ENCODE results near the gene NKIRAS1. TPM values are rescaled to one million over a fixed set of nuclear protein-coding genes. Genes with fewer than 3 reads are reported as not detected.

NKIRAS1 gene
- total RNA-seq, 1 experiment from 2014 or later: 7.3 TPM

DNA sequence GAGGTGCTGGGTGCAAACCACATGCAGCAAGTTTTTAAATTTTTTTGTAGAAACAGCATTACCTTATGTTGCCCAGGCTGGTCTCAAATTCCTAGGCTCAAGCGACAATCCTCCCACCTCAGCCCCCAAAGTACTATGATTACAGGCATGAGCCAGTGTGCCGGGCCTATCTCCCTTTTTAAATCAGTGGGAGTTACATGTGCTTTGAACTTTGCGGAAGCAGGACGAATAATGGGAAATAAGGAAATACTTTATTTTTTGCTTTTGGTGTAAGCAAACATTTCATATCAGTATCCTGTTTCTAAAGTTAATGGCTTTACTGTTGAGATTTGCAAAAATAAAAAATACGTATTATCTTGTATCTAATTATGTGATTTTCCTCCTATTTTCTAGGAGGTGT lies 37.4 kb upstream of the NKIRAS1 start:
- peaks cover 20% of the 10 kb centered on the region for H3K4me1 Mint-ChIP-seq
- peaks cover 14% of the 10 kb centered on the region for H3K36me3 Mint-ChIP-seq
- H3K4me3 Mint-ChIP-seq: no peak overlapping the region
- TF ChIP-seq RORB (CRISPR knock-in tag; IDR thresholded peaks at IDR 0.05) (no peak), MXD4 (CRISPR knock-in tag; IDR thresholded peaks at IDR 0.05; ENCODE audit: borderline replicate concordance) (no peak), ZNF263 (CRISPR knock-in tag; IDR thresholded peaks at IDR 0.05; ENCODE audit: low read depth) (no peak), ETV6 (CRISPR knock-in tag; IDR thresholded peaks at IDR 0.05) (no peak), AR (CRISPR knock-in tag; IDR thresholded peaks at IDR 0.05) (no peak), ZNF138 (CRISPR knock-in tag; conservative IDR thresholded peaks at IDR 0.05) (no peak), STAT6 (CRISPR knock-in tag; conservative IDR thresholded peaks at IDR 0.05; ENCODE audit: low read depth) (no peak), ZNF219 (CRISPR knock-in tag; IDR thresholded peaks at IDR 0.05; ENCODE audit: borderline replicate concordance) (no peak), KAT7 (CRISPR knock-in tag; IDR thresholded peaks at IDR 0.05; ENCODE audit: borderline replicate concordance) (no peak), ESRRA (CRISPR knock-in tag; IDR thresholded peaks at IDR 0.05; ENCODE audit: borderline replicate concordance) (no peak), IRF1 (CRISPR knock-in tag; IDR thresholded peaks at IDR 0.05) (no peak)
- TF ChIP-seq, protein P1, sequence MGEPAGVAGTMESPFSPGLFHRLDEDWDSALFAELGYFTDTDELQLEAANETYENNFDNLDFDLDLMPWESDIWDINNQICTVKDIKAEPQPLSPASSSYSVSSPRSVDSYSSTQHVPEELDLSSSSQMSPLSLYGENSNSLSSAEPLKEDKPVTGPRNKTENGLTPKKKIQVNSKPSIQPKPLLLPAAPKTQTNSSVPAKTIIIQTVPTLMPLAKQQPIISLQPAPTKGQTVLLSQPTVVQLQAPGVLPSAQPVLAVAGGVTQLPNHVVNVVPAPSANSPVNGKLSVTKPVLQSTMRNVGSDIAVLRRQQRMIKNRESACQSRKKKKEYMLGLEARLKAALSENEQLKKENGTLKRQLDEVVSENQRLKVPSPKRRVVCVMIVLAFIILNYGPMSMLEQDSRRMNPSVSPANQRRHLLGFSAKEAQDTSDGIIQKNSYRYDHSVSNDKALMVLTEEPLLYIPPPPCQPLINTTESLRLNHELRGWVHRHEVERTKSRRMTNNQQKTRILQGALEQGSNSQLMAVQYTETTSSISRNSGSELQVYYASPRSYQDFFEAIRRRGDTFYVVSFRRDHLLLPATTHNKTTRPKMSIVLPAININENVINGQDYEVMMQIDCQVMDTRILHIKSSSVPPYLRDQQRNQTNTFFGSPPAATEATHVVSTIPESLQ (CRISPR knock-in tag; IDR thresholded peaks at IDR 0.05): no peak
- TF ChIP-seq, protein P2, sequence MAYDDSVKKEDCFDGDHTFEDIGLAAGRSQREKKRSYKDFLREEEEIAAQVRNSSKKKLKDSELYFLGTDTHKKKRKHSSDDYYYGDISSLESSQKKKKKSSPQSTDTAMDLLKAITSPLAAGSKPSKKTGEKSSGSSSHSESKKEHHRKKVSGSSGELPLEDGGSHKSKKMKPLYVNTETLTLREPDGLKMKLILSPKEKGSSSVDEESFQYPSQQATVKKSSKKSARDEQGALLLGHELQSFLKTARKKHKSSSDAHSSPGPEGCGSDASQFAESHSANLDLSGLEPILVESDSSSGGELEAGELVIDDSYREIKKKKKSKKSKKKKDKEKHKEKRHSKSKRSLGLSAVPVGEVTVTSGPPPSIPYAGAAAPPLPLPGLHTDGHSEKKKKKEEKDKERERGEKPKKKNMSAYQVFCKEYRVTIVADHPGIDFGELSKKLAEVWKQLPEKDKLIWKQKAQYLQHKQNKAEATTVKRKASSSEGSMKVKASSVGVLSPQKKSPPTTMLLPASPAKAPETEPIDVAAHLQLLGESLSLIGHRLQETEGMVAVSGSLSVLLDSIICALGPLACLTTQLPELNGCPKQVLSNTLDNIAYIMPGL (CRISPR knock-in tag; IDR thresholded peaks at IDR 0.05): no peak
- TF ChIP-seq, protein P3, sequence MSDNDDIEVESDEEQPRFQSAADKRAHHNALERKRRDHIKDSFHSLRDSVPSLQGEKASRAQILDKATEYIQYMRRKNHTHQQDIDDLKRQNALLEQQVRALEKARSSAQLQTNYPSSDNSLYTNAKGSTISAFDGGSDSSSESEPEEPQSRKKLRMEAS (CRISPR knock-in tag; IDR thresholded peaks at IDR 0.05): no peak
- TF ChIP-seq, protein P4, sequence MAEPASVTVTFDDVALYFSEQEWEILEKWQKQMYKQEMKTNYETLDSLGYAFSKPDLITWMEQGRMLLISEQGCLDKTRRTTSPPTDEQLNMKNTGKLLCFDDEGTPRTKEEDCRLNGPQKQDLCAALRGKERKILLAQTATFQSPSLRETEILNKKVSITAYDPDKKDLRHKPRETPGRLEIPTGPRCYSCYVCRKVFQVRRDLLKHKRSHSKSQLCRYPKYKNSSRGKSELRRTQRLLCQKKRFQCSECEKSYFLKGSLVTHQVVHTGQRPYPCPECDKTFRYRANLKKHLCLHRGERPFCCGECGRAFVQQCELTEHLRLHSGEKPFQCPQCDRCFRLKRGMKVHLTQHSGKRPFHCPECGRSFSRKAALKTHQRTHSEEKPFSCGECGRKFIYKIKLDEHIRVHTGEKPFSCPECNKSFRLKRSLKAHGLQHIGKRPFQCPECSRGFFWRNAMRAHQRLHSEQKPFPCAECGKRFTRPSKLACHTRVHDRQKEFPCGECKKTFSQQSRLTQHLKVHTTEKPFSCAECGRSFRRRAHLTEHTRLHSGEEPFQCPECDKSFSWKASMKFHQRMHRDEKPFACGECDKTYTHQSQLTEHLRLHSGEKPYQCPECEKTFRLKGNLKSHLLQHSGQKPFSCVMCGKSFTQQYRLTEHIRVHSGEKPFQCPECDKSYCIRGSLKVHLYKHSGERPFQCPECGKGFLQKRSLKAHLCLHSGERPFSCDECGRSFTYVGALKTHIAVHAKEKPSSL (CRISPR knock-in tag; conservative IDR thresholded peaks at IDR 0.05): no peak
- POLR2A ChIA-PET: no interaction called here
- H3K27me3 Mint-ChIP-seq (ENCODE audit: low read depth): no peaks in the 10 kb centered on the region
- H3K27ac Mint-ChIP-seq: no peak overlapping the region
- CTCF ChIA-PET: no interaction called here
- no peak for DNase-seq (ENCODE audit: low spot score)
- H3K9me3 Mint-ChIP-seq: peaks cover 3% of the 10 kb centered on the region; the same call in 1 of the 2 replicates
- no peak for ATAC-seq

All from WTC11 (cell line).